GM23338 (cell line): ENCODE measurements around the gene DDX50. TPM values are rescaled to one million over a fixed set of nuclear protein-coding genes. Genes with fewer than 3 reads are reported as not detected.

ENCODE experiments used
- ATAC-seq: fragments of 200-7000 bp; cut with Tn5 transposase; 3 replicates; pipeline ENCODE4 v1.9.1; 2020
- DNase-seq: peaks from one replicate; pipeline ENCODE4 v3.0.0-alpha.2; 2015; ENCODE audit warnings: low spot score
- H2AFZ ChIP-seq: fragments of 200-600 bp; sonication (generic); 2 replicates; pipeline ENCODE4 v1.8.0; 2016; ENCODE audit warnings: antibody characterized with exemption, mild to moderate bottlenecking, moderate library complexity
- H3F3A ChIP-seq: fragments of 200-600 bp; sonication (generic); replicated peaks from 2 replicates; pipeline ENCODE4 v1.8.0; 2017; ENCODE audit warnings: antibody characterized with exemption, mixed run types, low read depth
- H3K27ac ChIP-seq: fragments of 200-600 bp; sonication (generic); 2 replicates; pipeline ENCODE4 v1.6.1; 2016; ENCODE audit warnings: low read depth
- H3K27me3 ChIP-seq: fragments of 200-600 bp; sonication (generic); 2 replicates; pipeline ENCODE4 v1.8.0; 2016; ENCODE audit warnings: mild to moderate bottlenecking, mixed run types, moderate library complexity; ENCODE audit not compliant: insufficient read depth
- H3K36me3 ChIP-seq: fragments of 200-600 bp; sonication (generic); 2 replicates; pipeline ENCODE4 v1.8.0; 2016; ENCODE audit warnings: mild to moderate bottlenecking; ENCODE audit not compliant: insufficient read depth
- H3K4me1 ChIP-seq: fragments of 200-600 bp; sonication (generic); 2 replicates; pipeline ENCODE4 v1.8.0; 2016; ENCODE audit warnings: mild to moderate bottlenecking, moderate library complexity; ENCODE audit not compliant: insufficient read depth
- H3K4me2 ChIP-seq: fragments of 200-600 bp; sonication (generic); 2 replicates; pipeline ENCODE4 v1.7.1; 2017; ENCODE audit warnings: mixed run types
- H3K4me3 ChIP-seq: fragments of 200-600 bp; sonication (generic); 2 replicates; pipeline ENCODE4 v1.6.1; 2016; ENCODE audit warnings: mixed run types
- H3K79me2 ChIP-seq: fragments of 200-600 bp; sonication (generic); replicated peaks from 2 replicates; pipeline ENCODE4 v1.8.0; 2017; ENCODE audit warnings: mild to moderate bottlenecking; ENCODE audit not compliant: insufficient read depth
- H3K9me2 ChIP-seq: fragments of 200-600 bp; sonication (generic); 2 replicates; pipeline ENCODE4 v1.8.0; 2017; ENCODE audit not compliant: insufficient read depth
- H4K20me1 ChIP-seq: fragments of 200-600 bp; sonication (generic); replicated peaks from 2 replicates; pipeline ENCODE4 v1.8.0; 2017; ENCODE audit warnings: mild to moderate bottlenecking; ENCODE audit not compliant: insufficient read depth
- H3K27ac Mint-ChIP-seq: 2 replicates; pipeline ENCODE4 v1.8.0; 2020; ENCODE audit warnings: inconsistent platforms, mild to moderate bottlenecking, moderate library complexity, mixed read lengths
- H3K27me3 Mint-ChIP-seq: 3 replicates; pipeline ENCODE4 v1.8.0; 2022; ENCODE audit warnings: low read depth, mild to moderate bottlenecking, moderate library complexity, mixed read lengths, inconsistent platforms; ENCODE audit not compliant: insufficient read depth, poor library complexity
- H3K36me3 Mint-ChIP-seq: 3 replicates; pipeline ENCODE4 v1.8.0; 2021; ENCODE audit warnings: low read depth, mild to moderate bottlenecking, inconsistent platforms, moderate library complexity, mixed read lengths
- H3K4me1 Mint-ChIP-seq: 3 replicates; pipeline ENCODE4 v1.8.0; 2020; ENCODE audit warnings: mild to moderate bottlenecking, inconsistent platforms, mixed read lengths
- H3K4me3 Mint-ChIP-seq: 3 replicates; pipeline ENCODE4 v1.8.0; 2021; ENCODE audit warnings: moderate library complexity, mild to moderate bottlenecking, inconsistent platforms, mixed read lengths
- H3K9me3 Mint-ChIP-seq: 3 replicates; pipeline ENCODE4 v1.8.0; 2020; ENCODE audit warnings: moderate library complexity, mild to moderate bottlenecking, inconsistent platforms, mixed read lengths
- EZH2 ChIP-seq: fragments of 200-600 bp; sonication (generic); IDR thresholded peaks from one replicate; pipeline ENCODE4 v1.8.0; 2017; ENCODE audit warnings: antibody characterized with exemption, mild to moderate bottlenecking, low read depth; ENCODE audit not compliant: unreplicated experiment
- EZH2phosphoT487 ChIP-seq: fragments of 200-600 bp; sonication (generic); IDR thresholded peaks from one replicate; pipeline ENCODE4 v1.8.1; 2018; ENCODE audit warnings: antibody characterized with exemption; ENCODE audit not compliant: unreplicated experiment
- POLR2AphosphoS5 ChIP-seq: IDR thresholded peaks from 2 replicates; pipeline ENCODE4 v1.6.1; 2016; ENCODE audit warnings: antibody characterized with exemption, low read depth
- REST ChIP-seq: IDR thresholded peaks from one replicate; pipeline ENCODE4 v1.6.1; 2018; ENCODE audit warnings: antibody characterized with exemption; ENCODE audit not compliant: unreplicated experiment
- STAT1 ChIP-seq: IDR thresholded peaks from one replicate; pipeline ENCODE4 v1.6.1; 2016; ENCODE audit warnings: antibody characterized with exemption; ENCODE audit not compliant: unreplicated experiment
- ZNF114 ChIP-seq: fragments of 250-450 bp; sonication (Bioruptor Pico); IDR thresholded peaks from 2 replicates; pipeline ENCODE4 v1.5.0; 2020; ENCODE audit warnings: mild to moderate bottlenecking, moderate library complexity
- ZNF462 ChIP-seq: fragments of 250-450 bp; sonication (Bioruptor Pico); IDR thresholded peaks from 2 replicates; pipeline ENCODE4 v1.5.0; 2020; ENCODE audit warnings: mild to moderate bottlenecking, moderate library complexity
- polyA plus RNA-seq: library from polyadenylated mRNA; unstranded; fragments of >200 nt; fragmentation: Nextera tagmentation; extraction: Ambion mirVana; gene quantifications from 2 replicates; pipeline ENCODE4 v1.2.1, GENCODE V29; 2016
- total RNA-seq: library from RNA; depleted of rRNA; stranded (reverse); fragments of >200 nt; shearing (Covaris generic); gene quantifications from 2 replicates; pipeline ENCODE4 v1.2.3, GENCODE V29; 2014

Gene DDX50
- total and polyA plus RNA-seq, 2 experiments from 2014 or later: 37.2 TPM

- no peak for TF ChIP-seq ZNF462 (CRISPR knock-in tag)
These were observed 53.8 kb downstream of the DDX50 start (continued) for GRCh38 chr10:68954904-68955303.

DNA sequence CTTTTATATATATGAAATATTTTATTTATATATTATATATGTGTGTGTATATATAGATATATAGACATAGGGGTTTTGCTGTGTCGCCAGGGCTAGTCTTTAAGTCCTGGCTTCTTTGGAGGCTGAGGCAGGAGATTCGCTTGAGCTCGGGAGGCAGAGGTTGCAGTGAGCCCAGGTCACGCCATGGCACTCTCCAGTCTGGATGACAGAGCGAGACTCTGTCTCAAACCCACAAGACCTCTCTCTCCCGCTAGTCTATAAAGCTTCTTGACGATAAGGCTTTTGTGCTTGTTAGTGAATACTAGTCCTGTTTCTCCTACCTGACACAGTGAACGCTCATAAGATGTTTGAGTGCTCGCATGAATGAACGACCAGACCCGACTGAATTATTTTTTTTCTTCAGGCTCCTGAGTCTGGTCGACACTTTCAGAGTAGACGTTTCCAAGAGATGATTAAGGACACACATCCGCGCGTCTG is 54.3 kb downstream of the DDX50 start:
- DNase-seq (peak; percentile 47), ATAC-seq (peak; percentile 31)
- peak overlapping the region; percentile 98 for H3K4me3 Mint-ChIP-seq
- H3K9me3 Mint-ChIP-seq: peaks cover 3% of the 10 kb centered on the region; the same call in 2 of the 3 replicates
- H3K36me3 Mint-ChIP-seq: peaks cover 36% of the 10 kb centered on the region
- Histone ChIP-seq H3K79me2 (peaks cover 56% of the 10 kb centered on the region), H3K27ac (peak overlapping the region; percentile 81), H3K4me2 (peak overlapping the region; percentile 82), H3K4me1 (no peaks in the 10 kb centered on the region), H4K20me1 (peaks cover 16% of the 10 kb centered on the region), H3F3A (peaks cover 3% of the 10 kb centered on the region; the same call in 1 of the 2 replicates), H2AFZ (peak overlapping the region; percentile 15), H3K9me2 (no peaks in the 10 kb centered on the region), H3K27me3 (no peaks in the 10 kb centered on the region), H3K4me3 (peak overlapping the region; percentile 72), H3K36me3 (peaks cover 15% of the 10 kb centered on the region; the same call in 1 of the 2 replicates)
- H3K27ac Mint-ChIP-seq: peak overlapping the region; percentile 99
- peaks cover 10% of the 10 kb centered on the region for H3K27me3 Mint-ChIP-seq
- H3K4me1 Mint-ChIP-seq: peaks cover 9% of the 10 kb centered on the region; the same call in 2 of the 3 replicates
- TF ChIP-seq REST: no peak
- no peak for TF ChIP-seq EZH2
- no peak for TF ChIP-seq ZNF114 (CRISPR knock-in tag)
- TF ChIP-seq POLR2AphosphoS5: no peak
- no peak for TF ChIP-seq EZH2phosphoT487
- no peak for TF ChIP-seq STAT1
